Kidney (tissue), 14 donors: ENCODE data around the gene DYRK3. TPM values are rescaled to one million over a fixed set of nuclear protein-coding genes. Genes with fewer than 3 reads are reported as not detected.

ENCODE experiments used
- DNase-seq, 5 donors: peaks; one replicate each; pipeline ENCODE4 v3.0.0-alpha.2; 2013 to 2020
- FAIRE-seq: peaks from 2 replicates; lab custom pipeline; 2012; peaks lifted over from hg19 to GRCh38; lab: Jason Lieb, UNC
- H3K27ac ChIP-seq, 2 donors: one replicate each; pipeline ENCODE4 v1.7.0; 2013; ENCODE audit warnings: low read depth in 2 of 2, low read length in 2 of 2, inconsistent platforms in 1 of 2
- H3K27me3 ChIP-seq: one replicate; pipeline ENCODE4 v1.7.1; 2013; ENCODE audit warnings: low read length, inconsistent platforms; ENCODE audit not compliant: control insufficient read depth, insufficient read depth
- H3K36me3 ChIP-seq, 3 donors: one replicate each; pipeline versions ENCODE4 v1.7.0 to v1.7.1; 2013; ENCODE audit warnings: low read length in 3 of 3, control low read depth in 1 of 3, inconsistent platforms in 1 of 3; ENCODE audit not compliant: insufficient read depth in 3 of 3, control insufficient read depth in 2 of 3
- H3K4me1 ChIP-seq, 3 donors: one replicate each; pipeline versions ENCODE4 v1.7.0 to v1.7.1; 2013; ENCODE audit warnings: low read length in 3 of 3, inconsistent platforms in 1 of 3, low read depth in 1 of 3; ENCODE audit not compliant: control insufficient read depth in 2 of 3, insufficient read depth in 2 of 3
- H3K4me3 ChIP-seq, 3 donors: one replicate each; pipeline versions ENCODE4 v1.7.0 to v1.8.1; 2013; ENCODE audit warnings: low read length in 3 of 3, control low read depth in 1 of 3, inconsistent platforms in 1 of 3
- H3K9ac ChIP-seq, 3 donors: one replicate each; pipeline versions ENCODE4 v1.7.0 to v1.7.1; 2013; ENCODE audit warnings: low read length in 3 of 3, control low read depth in 1 of 3, inconsistent platforms in 1 of 3
- H3K9me3 ChIP-seq, 3 donors: one replicate each; pipeline versions ENCODE4 v1.7.0 to v1.7.1; 2013; ENCODE audit warnings: low read length in 3 of 3, control low read depth in 1 of 3, inconsistent platforms in 1 of 3; ENCODE audit not compliant: control insufficient read depth in 2 of 3, insufficient read depth in 1 of 3
- CTCF ChIP-seq: IDR thresholded peaks from 3 replicates; pipeline ENCODE4 v1.5.1; 2012; ENCODE audit warnings: mild to moderate bottlenecking, moderate library complexity, borderline replicate concordance; ENCODE audit not compliant: insufficient read depth; ENCODE audit errors: extremely low read depth
- intact Hi-C: fragments of 100-400 bp; cut with DNase I; formaldehyde crosslinking; loops from one replicate; pipeline ENCODE4 v1.11.1; 2022
- polyA plus RNA-seq: library from polyadenylated mRNA; stranded (reverse); fragments of 350-450 nt; fragmentation: Illumina TruSeq; extraction: RNeasy Lipid Tissue Mini Kit (QIAGEN cat#74804); gene quantifications from one replicate; pipeline ENCODE4 v1.2.3, GENCODE V29; 2014; ENCODE audit warnings: low read depth, low replicate concordance; ENCODE audit not compliant: insufficient read depth
- total RNA-seq: library from RNA; stranded (reverse); fragmentation: NEBNext Ultra II Directional; extraction: Animal tissue kit (Norgen Biotek cat#: 25700); gene quantifications from one replicate; pipeline ENCODE4 v1.2.1, GENCODE V29; 2021
- donor health status: control.
- donor health status: control.
- donor health status: control.
- donor health status: control.
- donor health status: control.
- donor health status: DM: yes; HTN: yes; CAD: no.
- donor health status: Normal renal cell carcinoma (clear cell type).

The DYRK3 gene
- total and polyA plus RNA-seq, 2 donors from 2014 or later = 3.5 to 12.7 TPM

- peaks cover 6 to 39% (median 32%) of the 10 kb centered on the region in 3 donors for H3K36me3 ChIP-seq
- H3K27me3 ChIP-seq = no peaks in the 10 kb centered on the region
- no peaks in the 10 kb centered on the region for H3K4me1 ChIP-seq
- H3K4me3 ChIP-seq = no peak overlapping the region
- no peaks in the 10 kb centered on the region for H3K9me3 ChIP-seq
- FAIRE-seq (no peak), DNase-seq (no peak)
- no peak overlapping the region for H3K9ac ChIP-seq
- intact Hi-C loops = no loop called here
- no peak overlapping the region for H3K27ac ChIP-seq
- no peak for TF ChIP-seq CTCF
These were observed 30.5 kb upstream of the DYRK3 start for GRCh38 chr1:206604861-206605260.

GRCh38 chr1:206606867-206607266, 28.5 kb upstream of the DYRK3 start:
- Histone ChIP-seq H3K9ac (no peak overlapping the region), H3K9me3 (no peaks in the 10 kb centered on the region), H3K27ac (no peak overlapping the region), H3K4me1 (peaks cover 2 to 9% (median 8%) of the 10 kb centered on the region in 3 donors), H3K27me3 (no peaks in the 10 kb centered on the region), H3K4me3 (no peak overlapping the region), H3K36me3 (peaks cover 6 to 34% (median 27%) of the 10 kb centered on the region in 3 donors)
- FAIRE-seq (no peak), DNase-seq (peak in 1 of 5 donors; percentile 29)
- intact Hi-C loops = no loop called here
- no peak for TF ChIP-seq CTCF

- FAIRE-seq = no peak
- H3K27me3 ChIP-seq = no peaks in the 10 kb centered on the region
- no peak overlapping the region for H3K4me3 ChIP-seq
- no peak overlapping the region for H3K27ac ChIP-seq
- H3K9ac ChIP-seq = no peak overlapping the region
- peak in 2 of 5 donors; percentile 29 to 33 for DNase-seq
- TF ChIP-seq CTCF = peak; percentile 65
- H3K4me1 ChIP-seq = peaks cover 2 to 9% (median 8%) of the 10 kb centered on the region in 3 donors
- H3K36me3 ChIP-seq = peaks cover 6 to 23% (median 15%) of the 10 kb centered on the region in 3 donors
- intact Hi-C loops = no loop called here
- H3K9me3 ChIP-seq = no peaks in the 10 kb centered on the region
These were observed 27.1 kb upstream of the DYRK3 start for GRCh38 chr1:206608108-206608698.
